NT2/D1 (cell line): Measurements from ENCODE around the gene PPP1R3D.
A peak's percentile ranks its signal among the peaks of the same experiment; 100 is the strongest.

ENCODE experiments used
- DNase-seq: peaks from one replicate; pipeline ENCODE4 v3.0.0-alpha.2; 2011; ENCODE audit warnings: low read depth, low spot score
- H3K27me3 ChIP-seq: 2 replicates; pipeline ENCODE4 v1.6.0; 2011; ENCODE audit warnings: mild to moderate bottlenecking; ENCODE audit not compliant: insufficient read length, insufficient read depth
- H3K36me3 ChIP-seq: 2 replicates; pipeline ENCODE4 v1.6.1; 2011; ENCODE audit warnings: mild to moderate bottlenecking, low read length, mixed read lengths; ENCODE audit not compliant: insufficient read depth, insufficient read length
- H3K4me1 ChIP-seq: 2 replicates; pipeline ENCODE4 v1.5.1; 2011; ENCODE audit not compliant: insufficient read depth, insufficient read length
- H3K4me3 ChIP-seq: 2 replicates; pipeline ENCODE4 v1.5.1; 2011; ENCODE audit warnings: low read depth; ENCODE audit not compliant: insufficient read length
- H3K9ac ChIP-seq: 2 replicates; pipeline ENCODE4 v1.6.0; 2011; ENCODE audit warnings: low read depth; ENCODE audit not compliant: insufficient read length
- H3K9me3 ChIP-seq: 2 replicates; pipeline ENCODE4 v1.5.1; 2011; ENCODE audit warnings: mild to moderate bottlenecking, low read length; ENCODE audit not compliant: insufficient read depth
- SUZ12 ChIP-seq: IDR thresholded peaks from 2 replicates; pipeline ENCODE4 v1.6.1; 2011; ENCODE audit not compliant: insufficient read length, insufficient read depth; ENCODE audit errors: extremely low read depth
- YY1 ChIP-seq: IDR thresholded peaks from 2 replicates; pipeline ENCODE4 v1.6.1; 2011; ENCODE audit not compliant: insufficient read length, insufficient read depth
- ZNF274 ChIP-seq: IDR thresholded peaks from 2 replicates; pipeline ENCODE4 v1.6.1; 2011; ENCODE audit warnings: mild to moderate bottlenecking, low read depth, low read length

Gene PPP1R3D

GRCh38 chr20:59940129-59940955 is at the start of gene PPP1R3D, which contains the start of gene FAM217B:
Gene PPP1R3D, minus strand, starts transcription at chr20:59940305. Its CDS starts 374 bp downstream, at chr20:59939931.
Gene FAM217B, plus strand, starts transcription at chr20:59940389. Its CDS starts 3,555 bp downstream, at chr20:59943944.
- Histone ChIP-seq H3K36me3 (peaks cover 38% of the 10 kb centered on the region), H3K9ac (peak within 1 kb of the TSS; percentile 96), H3K9me3 (peaks cover 6% of the 10 kb centered on the region; the same call in 1 of the 2 replicates), H3K27me3 (peaks cover 9% of the 10 kb centered on the region), H3K4me1 (peaks cover 7% of the 10 kb centered on the region), H3K4me3 (peak within 1 kb of the TSS; percentile 74)
- DNase-seq = peak; percentile 93
- TF ChIP-seq YY1 (no peak), SUZ12 (no peak), ZNF274 (no peak)

GRCh38 chr20:59988141-59988540 is 48.0 kb upstream of the PPP1R3D start:
- no peak for DNase-seq
- 0 out of 2 replicates have a peak, but pooled peaks cover 4% of the 10 kb centered on the region for H3K9me3 ChIP-seq
- H3K4me3 ChIP-seq = no peak overlapping the region
- no peak overlapping the region for H3K9ac ChIP-seq
- no peaks in the 10 kb centered on the region for H3K27me3 ChIP-seq
- H3K4me1 ChIP-seq = peaks cover 3% of the 10 kb centered on the region
- H3K36me3 ChIP-seq = no peaks in the 10 kb centered on the region
- TF ChIP-seq SUZ12 = no peak
- TF ChIP-seq ZNF274 = no peak
- no peak for TF ChIP-seq YY1

GRCh38 chr20:59987135-59987534 is 47.0 kb upstream of the PPP1R3D start:
- TF ChIP-seq ZNF274 (no peak), YY1 (no peak), SUZ12 (no peak)
- 0 out of 2 replicates have a peak, but pooled peaks cover 4% of the 10 kb centered on the region for H3K9me3 ChIP-seq
- H3K4me3 ChIP-seq = no peak overlapping the region
- peaks cover 3% of the 10 kb centered on the region for H3K4me1 ChIP-seq
- no peak overlapping the region for H3K9ac ChIP-seq
- no peak for DNase-seq
- no peaks in the 10 kb centered on the region for H3K27me3 ChIP-seq
- no peaks in the 10 kb centered on the region for H3K36me3 ChIP-seq

- H3K4me1 ChIP-seq = no peaks in the 10 kb centered on the region
Measured at GRCh38 chr20:59985864-59986263, 45.8 kb upstream of the PPP1R3D start.

GRCh38 chr20:59985164-59985563 is 45.1 kb upstream of the PPP1R3D start:
- TF ChIP-seq SUZ12 = no peak
- TF ChIP-seq YY1 = no peak
- no peak for TF ChIP-seq ZNF274
- no peak for DNase-seq
- H3K9me3 ChIP-seq = 0 out of 2 replicates have a peak, but pooled peaks cover 4% of the 10 kb centered on the region
- no peaks in the 10 kb centered on the region for H3K27me3 ChIP-seq
- no peak overlapping the region for H3K4me3 ChIP-seq
- H3K36me3 ChIP-seq = no peaks in the 10 kb centered on the region
- no peak overlapping the region for H3K9ac ChIP-seq
- no peaks in the 10 kb centered on the region for H3K4me1 ChIP-seq

More at GRCh38 chr20:59985864-59986263, 45.8 kb upstream of the PPP1R3D start:
- Histone ChIP-seq H3K4me3 (no peak overlapping the region), H3K9ac (no peak overlapping the region), H3K36me3 (no peaks in the 10 kb centered on the region), H3K27me3 (no peaks in the 10 kb centered on the region), H3K9me3 (0 out of 2 replicates have a peak, but pooled peaks cover 4% of the 10 kb centered on the region)
- TF ChIP-seq YY1 (no peak), SUZ12 (no peak), ZNF274 (no peak)
- DNase-seq = no peak

GRCh38 chr20:59984541-59984940 is 44.4 kb upstream of the PPP1R3D start:
- DNase-seq = no peak
- no peaks in the 10 kb centered on the region for H3K27me3 ChIP-seq
- no peaks in the 10 kb centered on the region for H3K36me3 ChIP-seq
- no peaks in the 10 kb centered on the region for H3K4me1 ChIP-seq
- H3K4me3 ChIP-seq = no peak overlapping the region
- TF ChIP-seq SUZ12 = no peak
- no peak for TF ChIP-seq YY1
- TF ChIP-seq ZNF274 = no peak
- H3K9ac ChIP-seq = no peak overlapping the region
- H3K9me3 ChIP-seq = 0 out of 2 replicates have a peak, but pooled peaks cover 4% of the 10 kb centered on the region

GRCh38 chr20:59983076-59983475 is 43.0 kb upstream of the PPP1R3D start:
- no peak for TF ChIP-seq ZNF274
- TF ChIP-seq YY1 = no peak
- TF ChIP-seq SUZ12 = no peak
- H3K9me3 ChIP-seq = 0 out of 2 replicates have a peak, but pooled peaks cover 4% of the 10 kb centered on the region
- H3K27me3 ChIP-seq = no peaks in the 10 kb centered on the region
- no peak overlapping the region for H3K4me3 ChIP-seq
- DNase-seq = no peak
- no peaks in the 10 kb centered on the region for H3K36me3 ChIP-seq
- no peak overlapping the region for H3K9ac ChIP-seq
- no peaks in the 10 kb centered on the region for H3K4me1 ChIP-seq
